GM12878 (cell line): ENCODE data around the gene CP.
"Not testable (repeated sequence)": the region's sequence is repeated elsewhere in the genome, so short reads cannot be mapped to it uniquely, and the experiment has no call there.

ENCODE experiments used
- EP300 ChIP-seq, 2 experiments: fragments of 150-350 bp in 1 of 2; IDR thresholded peaks; 2 replicates each; pipeline ENCODE4 v1.6.1; 2011 to 2012; ENCODE audit warnings: low read depth in 2 of 2, low read length in 2 of 2, borderline replicate concordance in 1 of 2, improper control_type of control experiment in 1 of 2, inconsistent platforms in 1 of 2; ENCODE audit not compliant: control insufficient read depth in 1 of 2
- FOS ChIP-seq: IDR thresholded peaks from 3 replicates; pipeline ENCODE4 v1.6.1; 2011; ENCODE audit warnings: borderline replicate concordance; ENCODE audit not compliant: insufficient read length; ENCODE audit errors: extremely low read depth
- FOXK2 ChIP-seq: fragments of 450-650 bp; IDR thresholded peaks from 2 replicates; pipeline ENCODE4 v1.6.1; 2017; ENCODE audit warnings: mild to moderate bottlenecking, moderate library complexity
- HDAC2 ChIP-seq: fragments of 200-600 bp; sonication (generic); IDR thresholded peaks from 2 replicates; pipeline ENCODE4 v1.6.1; 2017
- MTA3 ChIP-seq: IDR thresholded peaks from 2 replicates; pipeline ENCODE4 v1.6.1; 2012; ENCODE audit warnings: low read length, inconsistent platforms, borderline replicate concordance
- RAD21 ChIP-seq: IDR thresholded peaks from 2 replicates; pipeline ENCODE4 v1.6.1; 2011; ENCODE audit warnings: mild to moderate bottlenecking, low read depth, low read length, moderate library complexity; ENCODE audit not compliant: insufficient read depth
- SPI1 ChIP-seq: IDR thresholded peaks from 2 replicates; pipeline ENCODE4 v1.6.1; 2011; ENCODE audit warnings: low read depth, mild to moderate bottlenecking, low read length, moderate library complexity, borderline replicate concordance; ENCODE audit not compliant: insufficient read depth
- TF ChIP-seq, protein P1 (sequence below), 3 experiments: IDR thresholded peaks in 2 of 3; conservative IDR thresholded peaks in 1 of 3; 2 replicates each; pipeline ENCODE4 v1.5.1; 2011; ENCODE audit warnings: low read depth in 3 of 3, low read length in 3 of 3, mild to moderate bottlenecking in 3 of 3, control low read depth in 2 of 3, moderate library complexity in 2 of 3, inconsistent platforms in 1 of 3, mixed read lengths in 1 of 3; ENCODE audit not compliant: control insufficient read depth in 2 of 3, insufficient read depth in 1 of 3; ENCODE audit errors: extremely low read depth in 1 of 3
- TF ChIP-seq, protein P2 (sequence below): fragments of 450-650 bp; formaldehyde crosslinking; IDR thresholded peaks from 2 replicates; pipeline ENCODE4 v1.4.0; 2022; ENCODE audit warnings: mild to moderate bottlenecking, moderate library complexity
- TF ChIP-seq, protein P3 (sequence below): IDR thresholded peaks from 2 replicates; pipeline ENCODE4 v1.6.1; 2012; ENCODE audit warnings: low read depth, low read length, improper control_type of control experiment

DNA sequence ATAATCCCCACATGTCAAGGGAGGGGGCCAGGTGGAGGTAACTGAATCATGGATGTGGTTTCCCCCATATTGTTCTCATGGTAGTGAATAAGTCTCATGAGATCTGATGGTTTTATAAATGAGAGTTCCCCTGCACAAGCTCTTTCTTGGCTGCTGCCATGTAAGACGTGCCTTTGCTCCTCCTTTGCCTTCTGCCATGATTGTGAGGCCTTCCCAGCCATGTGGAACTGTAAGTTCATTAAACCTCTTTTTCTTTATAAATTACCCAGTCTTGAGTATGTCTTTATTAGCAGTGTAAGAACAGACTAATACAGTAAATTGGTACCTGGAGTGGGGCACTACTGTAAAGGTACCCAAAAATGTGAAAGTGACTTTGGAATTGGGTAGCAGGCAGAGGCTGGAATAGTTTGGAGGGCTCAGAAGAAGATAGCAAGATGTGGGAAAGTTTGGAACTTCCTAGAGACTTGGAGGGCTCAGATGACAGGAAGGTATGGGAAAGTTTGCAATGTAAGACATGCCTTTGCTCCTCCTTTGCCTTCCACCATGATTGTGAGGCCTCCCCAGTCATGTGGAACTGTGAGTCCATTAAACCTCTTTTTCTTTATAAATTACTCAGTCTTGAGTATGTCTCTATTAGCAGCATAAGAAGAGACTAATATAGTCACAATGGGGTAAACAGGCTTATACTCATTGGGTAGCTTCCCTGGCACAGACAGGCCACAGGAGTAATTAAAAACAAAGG lies 2.1 kb downstream of the CP start:
- TF ChIP-seq, protein P1, sequence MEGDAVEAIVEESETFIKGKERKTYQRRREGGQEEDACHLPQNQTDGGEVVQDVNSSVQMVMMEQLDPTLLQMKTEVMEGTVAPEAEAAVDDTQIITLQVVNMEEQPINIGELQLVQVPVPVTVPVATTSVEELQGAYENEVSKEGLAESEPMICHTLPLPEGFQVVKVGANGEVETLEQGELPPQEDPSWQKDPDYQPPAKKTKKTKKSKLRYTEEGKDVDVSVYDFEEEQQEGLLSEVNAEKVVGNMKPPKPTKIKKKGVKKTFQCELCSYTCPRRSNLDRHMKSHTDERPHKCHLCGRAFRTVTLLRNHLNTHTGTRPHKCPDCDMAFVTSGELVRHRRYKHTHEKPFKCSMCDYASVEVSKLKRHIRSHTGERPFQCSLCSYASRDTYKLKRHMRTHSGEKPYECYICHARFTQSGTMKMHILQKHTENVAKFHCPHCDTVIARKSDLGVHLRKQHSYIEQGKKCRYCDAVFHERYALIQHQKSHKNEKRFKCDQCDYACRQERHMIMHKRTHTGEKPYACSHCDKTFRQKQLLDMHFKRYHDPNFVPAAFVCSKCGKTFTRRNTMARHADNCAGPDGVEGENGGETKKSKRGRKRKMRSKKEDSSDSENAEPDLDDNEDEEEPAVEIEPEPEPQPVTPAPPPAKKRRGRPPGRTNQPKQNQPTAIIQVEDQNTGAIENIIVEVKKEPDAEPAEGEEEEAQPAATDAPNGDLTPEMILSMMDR (IDR thresholded peaks at IDR 0.05 in 2 of 3, conservative IDR thresholded peaks at IDR 0.05 in 1 of 3; ENCODE audit: control insufficient read depth in 2 of 3, extremely low read depth in 1 of 3, insufficient read depth in 1 of 3, low read depth in 3 of 3, low read length in 3 of 3) = not testable (repeated sequence)
- TF ChIP-seq, protein P2, sequence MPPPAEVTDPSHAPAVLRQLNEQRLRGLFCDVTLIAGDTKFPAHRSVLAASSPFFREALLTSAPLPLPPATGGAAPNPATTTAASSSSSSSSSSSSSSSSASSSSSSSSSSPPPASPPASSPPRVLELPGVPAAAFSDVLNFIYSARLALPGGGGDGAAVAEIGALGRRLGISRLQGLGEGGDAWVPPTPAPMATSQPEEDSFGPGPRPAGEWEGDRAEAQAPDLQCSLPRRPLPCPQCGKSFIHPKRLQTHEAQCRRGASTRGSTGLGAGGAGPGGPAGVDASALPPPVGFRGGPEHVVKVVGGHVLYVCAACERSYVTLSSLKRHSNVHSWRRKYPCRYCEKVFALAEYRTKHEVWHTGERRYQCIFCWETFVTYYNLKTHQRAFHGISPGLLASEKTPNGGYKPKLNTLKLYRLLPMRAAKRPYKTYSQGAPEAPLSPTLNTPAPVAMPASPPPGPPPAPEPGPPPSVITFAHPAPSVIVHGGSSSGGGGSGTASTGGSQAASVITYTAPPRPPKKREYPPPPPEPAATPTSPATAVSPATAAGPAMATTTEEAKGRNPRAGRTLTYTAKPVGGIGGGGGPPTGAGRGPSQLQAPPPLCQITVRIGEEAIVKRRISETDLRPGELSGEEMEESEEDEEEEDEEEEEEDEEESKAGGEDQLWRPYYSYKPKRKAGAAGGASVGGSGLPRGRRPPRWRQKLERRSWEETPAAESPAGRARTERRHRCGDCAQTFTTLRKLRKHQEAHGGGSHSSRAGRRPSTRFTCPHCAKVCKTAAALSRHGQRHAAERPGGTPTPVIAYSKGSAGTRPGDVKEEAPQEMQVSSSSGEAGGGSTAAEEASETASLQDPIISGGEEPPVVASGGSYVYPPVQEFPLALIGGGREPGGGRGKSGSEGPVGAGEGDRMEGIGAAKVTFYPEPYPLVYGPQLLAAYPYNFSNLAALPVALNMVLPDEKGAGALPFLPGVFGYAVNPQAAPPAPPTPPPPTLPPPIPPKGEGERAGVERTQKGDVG (CRISPR knock-in tag) = not testable (repeated sequence)
- not testable (repeated sequence) for TF ChIP-seq MTA3; EP300 (IDR thresholded peaks at IDR 0.05; ENCODE audit: borderline replicate concordance in 1 of 2, control insufficient read depth in 1 of 2, low read depth in 2 of 2, low read length in 2 of 2); SPI1; FOS; RAD21; HDAC2; FOXK2
- TF ChIP-seq, protein P3, sequence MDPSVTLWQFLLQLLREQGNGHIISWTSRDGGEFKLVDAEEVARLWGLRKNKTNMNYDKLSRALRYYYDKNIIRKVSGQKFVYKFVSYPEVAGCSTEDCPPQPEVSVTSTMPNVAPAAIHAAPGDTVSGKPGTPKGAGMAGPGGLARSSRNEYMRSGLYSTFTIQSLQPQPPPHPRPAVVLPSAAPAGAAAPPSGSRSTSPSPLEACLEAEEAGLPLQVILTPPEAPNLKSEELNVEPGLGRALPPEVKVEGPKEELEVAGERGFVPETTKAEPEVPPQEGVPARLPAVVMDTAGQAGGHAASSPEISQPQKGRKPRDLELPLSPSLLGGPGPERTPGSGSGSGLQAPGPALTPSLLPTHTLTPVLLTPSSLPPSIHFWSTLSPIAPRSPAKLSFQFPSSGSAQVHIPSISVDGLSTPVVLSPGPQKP = not testable (repeated sequence)
